SK-N-SH (cell line): ENCODE measurements around the gene TMA7.

ENCODE experiments used
- CTCF ChIP-seq: fragments of 200-600 bp; sonication (generic); IDR thresholded peaks from 2 replicates; pipeline ENCODE4 v1.6.1; 2017; ENCODE audit warnings: antibody characterized with exemption, mild to moderate bottlenecking, moderate library complexity
- EP300 ChIP-seq, 2 experiments: IDR thresholded peaks; 2 replicates each; pipeline versions ENCODE4 v1.4.0 to v1.6.1; 2012; ENCODE audit warnings: borderline replicate concordance in 1 of 2, low read depth in 1 of 2, low read length in 1 of 2
- IRF3 ChIP-seq: fragments of 150-350 bp; IDR thresholded peaks from 2 replicates; pipeline ENCODE4 v1.6.1; 2016; ENCODE audit warnings: mild to moderate bottlenecking, low read depth, low read length
- MXI1 ChIP-seq: IDR thresholded peaks from 2 replicates; pipeline ENCODE4 v1.6.1; 2012; ENCODE audit warnings: mild to moderate bottlenecking, low read depth, low read length, improper control_type of control experiment
- RAD21 ChIP-seq: IDR thresholded peaks from 2 replicates; pipeline ENCODE4 v1.6.1; 2012; ENCODE audit warnings: mild to moderate bottlenecking, low read length
- RCOR1 ChIP-seq: fragments of 150-350 bp; IDR thresholded peaks from 2 replicates; pipeline ENCODE4 v1.6.1; 2017; ENCODE audit warnings: antibody characterized with exemption, low read length
- SIN3A ChIP-seq: IDR thresholded peaks from 2 replicates; pipeline ENCODE4 v1.6.1; 2012; ENCODE audit warnings: low read depth, mild to moderate bottlenecking, low read length, moderate library complexity, borderline replicate concordance
- TAF1 ChIP-seq: IDR thresholded peaks from 2 replicates; pipeline ENCODE4 v1.6.1; 2012; ENCODE audit warnings: low read depth, mild to moderate bottlenecking, low read length, moderate library complexity, borderline replicate concordance
- TEAD4 ChIP-seq: IDR thresholded peaks from 2 replicates; pipeline ENCODE4 v1.4.0; 2012; ENCODE audit warnings: mild to moderate bottlenecking, borderline replicate concordance; ENCODE audit not compliant: insufficient read depth
- USF2 ChIP-seq: fragments of 150-350 bp; IDR thresholded peaks from 2 replicates; pipeline ENCODE4 v1.6.1; 2017; ENCODE audit warnings: antibody characterized with exemption, low read length, low read depth, borderline replicate concordance
- YY1 ChIP-seq: IDR thresholded peaks from 2 replicates; pipeline ENCODE4 v1.4.0; 2012; ENCODE audit warnings: low read depth, mild to moderate bottlenecking

GRCh38 chr3:48493203-48493501 is 53.1 kb downstream of the TMA7 start:
- no peak for TF ChIP-seq TAF1
- TF ChIP-seq CTCF, result no peak
- no peak for TF ChIP-seq IRF3
- no peak for TF ChIP-seq YY1
- no peak for TF ChIP-seq SIN3A
- no peak for TF ChIP-seq MXI1
- no peak for TF ChIP-seq EP300 (IDR thresholded peaks at IDR 0.05; ENCODE audit: borderline replicate concordance in 1 of 2, low read depth in 1 of 2, low read length in 1 of 2)
- TF ChIP-seq RAD21, result no peak
- TF ChIP-seq TEAD4, result no peak
- TF ChIP-seq USF2, result no peak
- no peak for TF ChIP-seq RCOR1
